ENCODE data around the gene ANKRD44. TPM values are rescaled to one million over a fixed set of nuclear protein-coding genes. Genes with fewer than 3 reads are reported as not detected.

The ANKRD44 gene
- total and polyA plus RNA-seq, 2 of the 8 experiments (the other 6 are each of a cell fraction or from before 2014, with no cell fraction given), result 1.2 to 1.3 TPM

GRCh38 chr2:196961889-196962288 lies 348.7 kb downstream of the ANKRD44 start:
- DNase-seq (ENCODE audit: low read depth in 1 of 2, low spot score in 2 of 2) (no peak), FAIRE-seq (no peak)
- CTCF ChIA-PET (ENCODE audit: partially characterized antibody), result interaction anchor here (0.5 kb wide), 1 partner anchor 297 kb away, joined by 6 read pairs; no protein-coding TSS in a partner anchor
- Histone ChIP-seq H3K18ac (ENCODE audit: extremely low read depth, low read length) (no peak overlapping the region), H3K4me3 (ENCODE audit: extremely low read depth in 1 of 4, insufficient read depth in 2 of 4, low read depth in 3 of 4, low read length in 4 of 4) (no peak overlapping the region), H4K91ac (replicated peaks; ENCODE audit: insufficient read length, low read length) (no peak overlapping the region), H3K79me1 (ENCODE audit: low read depth, low read length) (no peaks in the 10 kb centered on the region), H4K20me1 (replicated peaks in 1 of 2; ENCODE audit: control insufficient read depth in 1 of 2, insufficient read depth in 2 of 2, low read length in 2 of 2) (no peaks in the 10 kb centered on the region), H2BK5ac (ENCODE audit: low read depth, low read length) (no peak overlapping the region), H3K14ac (ENCODE audit: insufficient read length) (no peak overlapping the region), H3K4me1 (replicated peaks in 1 of 4; ENCODE audit: control insufficient read depth in 3 of 4, insufficient read depth in 4 of 4, low read length in 3 of 4) (peaks cover 0 to 9% (median 3%) of the 10 kb centered on the region in 4 experiments; a peak in 3 of 7 replicates), H3K27me3 (replicated peaks in 1 of 4; ENCODE audit: control insufficient read depth in 3 of 4, extremely low read depth in 1 of 4, insufficient read depth in 3 of 4, low read length in 3 of 4) (no peaks in the 10 kb centered on the region), H2BK15ac (ENCODE audit: low read length) (no peak overlapping the region), H3K79me2 (ENCODE audit: control insufficient read depth in 1 of 2, insufficient read depth in 2 of 2, low read length in 2 of 2) (no peaks in the 10 kb centered on the region), H3K56ac (replicated peaks; ENCODE audit: insufficient read length, low read depth, low read length) (no peak overlapping the region), H3K4me2 (ENCODE audit: insufficient read depth in 1 of 2, low read depth in 2 of 2, low read length in 2 of 2) (no peak overlapping the region), H3K4ac (replicated peaks; ENCODE audit: insufficient read length, low read depth, low read length) (no peak overlapping the region), H2BK20ac (ENCODE audit: low read length) (no peak overlapping the region), H3K36me3 (ENCODE audit: control insufficient read depth in 2 of 4, insufficient read depth in 4 of 4, low read length in 3 of 4) (no peaks in the 10 kb centered on the region), H3K23ac (ENCODE audit: insufficient read length) (no peak overlapping the region), H3K9ac (replicated peaks in 1 of 4; ENCODE audit: extremely low read depth in 1 of 4, low read depth in 3 of 4, low read length in 3 of 4) (no peak overlapping the region), H3K23me2 (ENCODE audit: low read depth, low read length) (no peaks in the 10 kb centered on the region), H4K5ac (ENCODE audit: insufficient read length, low read depth, low read length) (no peak overlapping the region), H4K8ac (ENCODE audit: extremely low read depth, insufficient read depth, low read length) (no peak overlapping the region), H2AFZ (ENCODE audit: low read length) (no peak overlapping the region), H2AK5ac (ENCODE audit: low read depth, low read length) (no peak overlapping the region), H2BK12ac (ENCODE audit: low read depth, low read length) (no peak overlapping the region), H3K9me3 (ENCODE audit: insufficient read depth in 2 of 2, low read depth in 1 of 2, low read length in 1 of 2) (no peaks in the 10 kb centered on the region), H2BK120ac (replicated peaks; ENCODE audit: low read depth, low read length) (no peak overlapping the region), H3K27ac (ENCODE audit: low read depth, low read length) (no peak overlapping the region)
- TF ChIP-seq MAX (IDR thresholded peaks at IDR 0.05) (no peak), JUND (IDR thresholded peaks at IDR 0.05; ENCODE audit: low read length) (no peak), TAF1 (IDR thresholded peaks at IDR 0.05; ENCODE audit: low read depth, low read length) (no peak), EZH2 (IDR thresholded peaks at IDR 0.05; ENCODE audit: low read depth, low read length, severe bottlenecking) (no peak), KDM1A (IDR thresholded peaks at IDR 0.05; ENCODE audit: borderline replicate concordance, low read length) (no peak), MAFK (IDR thresholded peaks at IDR 0.05; ENCODE audit: low read depth, low read length) (no peak)
- POLR2A ChIA-PET (ENCODE audit: partially characterized antibody), result no interaction called here

Measured in H1 (cell line).